H1 (cell line): ENCODE results near the gene KRTAP10-5. TPM values are rescaled to one million over a fixed set of nuclear protein-coding genes. Genes with fewer than 3 reads are reported as not detected.

Experiments used
- CTCF ChIA-PET: fragments of 300-600 bp; sonication (Branson Sonifier 250); formaldehyde crosslinking; loops from one replicate; lab custom pipeline; 2021; ENCODE audit not compliant: partially characterized antibody; lab: Charles Lee
- POLR2A ChIA-PET: fragments of 300-600 bp; sonication (Branson Sonifier 250); formaldehyde crosslinking; loops from one replicate; lab custom pipeline; 2021; ENCODE audit warnings: inconsistent platforms; ENCODE audit not compliant: partially characterized antibody; lab: Charles Lee
- DNase-seq, 2 experiments: peaks; one replicate each; pipeline versions ENCODE4 v3.0.0 to v3.0.0-alpha.2; 2010 to 2022; ENCODE audit warnings: low spot score in 2 of 2, low read depth in 1 of 2, mixed read lengths in 1 of 2
- FAIRE-seq: peaks from 2 replicates; lab custom pipeline; 2011; peaks lifted over from hg19 to GRCh38; lab: Jason Lieb, UNC
- H2AFZ ChIP-seq: 2 replicates; pipeline ENCODE4 v1.8.1; 2012; ENCODE audit warnings: low read length, inconsistent platforms
- H2AK5ac ChIP-seq: 2 replicates; pipeline ENCODE4 v1.6.1; 2013; ENCODE audit warnings: low read depth, low read length
- H2BK120ac ChIP-seq: replicated peaks from 2 replicates; pipeline ENCODE3; 2013; ENCODE audit warnings: low read depth, low read length, inconsistent platforms
- H2BK12ac ChIP-seq: 2 replicates; pipeline ENCODE4 v1.6.1; 2013; ENCODE audit warnings: low read depth, low read length
- H2BK15ac ChIP-seq: 2 replicates; pipeline ENCODE4 v1.6.1; 2013; ENCODE audit warnings: low read length
- H2BK20ac ChIP-seq: 2 replicates; pipeline ENCODE4 v1.6.1; 2013; ENCODE audit warnings: low read length
- H2BK5ac ChIP-seq: 2 replicates; pipeline ENCODE4 v1.6.1; 2013; ENCODE audit warnings: low read depth, low read length
- H3K14ac ChIP-seq: 2 replicates; pipeline ENCODE4 v1.6.1; 2013; ENCODE audit warnings: inconsistent platforms; ENCODE audit not compliant: insufficient read length
- H3K18ac ChIP-seq: 2 replicates; pipeline ENCODE4 v1.6.1; 2013; ENCODE audit warnings: low read length; ENCODE audit errors: extremely low read depth
- H3K23ac ChIP-seq: 2 replicates; pipeline ENCODE4 v1.6.1; 2013; ENCODE audit warnings: inconsistent platforms; ENCODE audit not compliant: insufficient read length
- H3K23me2 ChIP-seq: 2 replicates; pipeline ENCODE4 v1.6.1; 2013; ENCODE audit warnings: low read depth, low read length
- H3K27ac ChIP-seq: 2 replicates; pipeline ENCODE4 v1.6.1; 2011; ENCODE audit warnings: low read depth, low read length, inconsistent platforms
- H3K27me3 ChIP-seq, 4 experiments: replicated peaks in 1 of 4; 1 replicate in 1 of 4; 2 replicates in 3 of 4; pipeline versions ENCODE4 v1.6.1 to v1.8.1; 2011 to 2013; ENCODE audit warnings: low read length in 3 of 4, mild to moderate bottlenecking in 3 of 4, inconsistent platforms in 2 of 4, mixed read lengths in 2 of 4, moderate library complexity in 1 of 4; ENCODE audit not compliant: control insufficient read depth in 3 of 4, insufficient read depth in 3 of 4; ENCODE audit errors: extremely low read depth in 1 of 4
- H3K36me3 ChIP-seq, 4 experiments: 2 replicates each; pipeline versions ENCODE4 v1.6.1 to v1.8.1; 2011 to 2013; ENCODE audit warnings: mild to moderate bottlenecking in 4 of 4, low read length in 3 of 4, moderate library complexity in 2 of 4, control low read depth in 1 of 4, inconsistent platforms in 1 of 4; ENCODE audit not compliant: insufficient read depth in 4 of 4, control insufficient read depth in 2 of 4
- H3K4ac ChIP-seq: replicated peaks from 2 replicates; pipeline ENCODE3; 2013; ENCODE audit warnings: low read length, low read depth, mixed read lengths, inconsistent platforms; ENCODE audit not compliant: insufficient read length
- H3K4me1 ChIP-seq, 4 experiments: replicated peaks in 1 of 4; 1 replicate in 1 of 4; 2 replicates in 3 of 4; pipeline versions ENCODE4 v1.6.1 to v1.8.1; 2011 to 2013; ENCODE audit warnings: low read length in 3 of 4, inconsistent platforms in 2 of 4, mixed read lengths in 1 of 4; ENCODE audit not compliant: insufficient read depth in 4 of 4, control insufficient read depth in 3 of 4
- H3K4me2 ChIP-seq, 2 experiments: 2 replicates each; pipeline versions ENCODE4 v1.6.1 to v1.8.1; 2011 to 2013; ENCODE audit warnings: low read depth in 2 of 2, low read length in 2 of 2, control low read depth in 1 of 2, inconsistent platforms in 1 of 2, mild to moderate bottlenecking in 1 of 2; ENCODE audit not compliant: insufficient read depth in 1 of 2
- H3K4me3 ChIP-seq, 4 experiments: fragments of 200-600, 300-600 bp in 1 of 4; sonication (generic), shearing (Covaris generic), sonication (Bioruptor Twin) in 1 of 4; 2 replicates each; pipeline versions ENCODE4 v1.5.1 to v1.8.1; 2011 to 2016; ENCODE audit warnings: low read length in 4 of 4, low read depth in 3 of 4, control low read depth in 2 of 4, inconsistent platforms in 2 of 4, mild to moderate bottlenecking in 2 of 4, mixed read lengths in 1 of 4, moderate library complexity in 1 of 4; ENCODE audit not compliant: insufficient read depth in 2 of 4; ENCODE audit errors: extremely low read depth in 1 of 4
- H3K56ac ChIP-seq: replicated peaks from 2 replicates; pipeline ENCODE3; 2013; ENCODE audit warnings: low read depth, mild to moderate bottlenecking, mixed read lengths, low read length, inconsistent platforms; ENCODE audit not compliant: insufficient read length
- H3K79me1 ChIP-seq: 2 replicates; pipeline ENCODE4 v1.6.1; 2013; ENCODE audit warnings: low read depth, low read length, control low read depth
- H3K79me2 ChIP-seq, 2 experiments: 2 replicates each; pipeline versions ENCODE4 v1.6.1 to v1.8.1; 2012 to 2013; ENCODE audit warnings: low read length in 2 of 2, mild to moderate bottlenecking in 2 of 2, inconsistent platforms in 1 of 2; ENCODE audit not compliant: insufficient read depth in 2 of 2, control insufficient read depth in 1 of 2
- H3K9ac ChIP-seq, 4 experiments: replicated peaks in 1 of 4; 1 replicate in 1 of 4; 2 replicates in 3 of 4; pipeline versions ENCODE4 v1.6.1 to v1.8.1; 2011 to 2013; ENCODE audit warnings: low read depth in 3 of 4, low read length in 3 of 4, control low read depth in 2 of 4, mild to moderate bottlenecking in 2 of 4, moderate library complexity in 2 of 4, inconsistent platforms in 1 of 4; ENCODE audit errors: extremely low read depth in 1 of 4
- H3K9me3 ChIP-seq, 2 experiments: 2 replicates each; pipeline versions ENCODE4 v1.6.1 to v1.8.1; 2012 to 2013; ENCODE audit warnings: mild to moderate bottlenecking in 2 of 2, moderate library complexity in 2 of 2, control low read depth in 1 of 2, inconsistent platforms in 1 of 2, low read depth in 1 of 2, low read length in 1 of 2, mixed read lengths in 1 of 2; ENCODE audit not compliant: insufficient read depth in 2 of 2
- H4K20me1 ChIP-seq, 2 experiments: replicated peaks in 1 of 2; 2 replicates each; pipeline versions ENCODE3 to v1.8.1; 2011 to 2013; ENCODE audit warnings: inconsistent platforms in 2 of 2, low read length in 2 of 2, mild to moderate bottlenecking in 1 of 2; ENCODE audit not compliant: insufficient read depth in 2 of 2, control insufficient read depth in 1 of 2
- H4K5ac ChIP-seq: 2 replicates; pipeline ENCODE4 v1.6.1; 2013; ENCODE audit warnings: low read length, low read depth, mixed read lengths, inconsistent platforms; ENCODE audit not compliant: insufficient read length
- H4K8ac ChIP-seq: 2 replicates; pipeline ENCODE4 v1.8.0; 2013; ENCODE audit warnings: mild to moderate bottlenecking, moderate library complexity, low read length, inconsistent platforms; ENCODE audit not compliant: insufficient read depth; ENCODE audit errors: extremely low read depth
- H4K91ac ChIP-seq: replicated peaks from 2 replicates; pipeline ENCODE3; 2013; ENCODE audit warnings: low read length, mixed read lengths, inconsistent platforms; ENCODE audit not compliant: insufficient read length
- RNF2 ChIP-seq: fragments of 200-900, 300-1000 bp; sonication (generic); IDR thresholded peaks from 2 replicates; pipeline ENCODE4 v1.7.1; 2016; ENCODE audit warnings: borderline replicate concordance, low read depth, mild to moderate bottlenecking, antibody characterized with exemption, low read length; ENCODE audit not compliant: poor library complexity, severe bottlenecking; ENCODE audit errors: missing control alignments
- TAF1 ChIP-seq: IDR thresholded peaks from 2 replicates; pipeline ENCODE4 v1.6.1; 2011; ENCODE audit warnings: mild to moderate bottlenecking, low read depth, low read length
- WGBS, 2 experiments: shearing (Covaris generic) in 1 of 2; methylation state at CpG; one replicate each; pipeline versions ENCODE4 v1.1.6 to v1.1.7; 2013 to 2015; ENCODE audit warnings: low lambda C conversion rate in 2 of 2, mixed read lengths in 2 of 2, inconsistent platforms in 1 of 2, low coverage in 1 of 2, missing lambda C conversion rate in 1 of 2; ENCODE audit not compliant: insufficient replicate concordance in 2 of 2, insufficient coverage in 1 of 2, insufficient read length in 1 of 2; ENCODE audit errors: extremely low coverage in 1 of 2, missing lambda C conversion rate in 1 of 2; 5-methylcytosine and 5-hydroxymethylcytosine counted together
- polyA plus RNA-seq, 7 experiments: library from polyadenylated mRNA; depleted of rRNA in 3 of 7; stranded (reverse) in 5 of 7; unstranded in 2 of 7; fragments of >200 nt in 5 of 7; fragments of 200-250 nt in 2 of 7; gene quantifications; 1 replicate in 5 of 7; 2 replicates in 1 of 7; 4 replicates in 1 of 7; pipeline versions ENCODE4 v1.2.1 to v1.2.3, GENCODE V29; 2011 to 2013; ENCODE audit warnings: missing spikeins in 2 of 7, mixed read lengths in 2 of 7
- total RNA-seq: library from RNA; stranded (reverse); fragmentation: NEBNext Ultra II Directional; extraction: Animal tissue kit (Norgen Biotek cat#: 25700); gene quantifications from 2 replicates; pipeline ENCODE4 v1.2.1, GENCODE V29; 2021

The KRTAP10-5 gene
- total and polyA plus RNA-seq, 2 of the 8 experiments (the other 6 are each of a cell fraction or from before 2014, with no cell fraction given), result 0.09 TPM; not detected in 1

GRCh38 chr21:44530221-44530902, 50.0 kb downstream of the KRTAP10-5 start:
- no peak overlapping the region for H4K8ac ChIP-seq
- no peak overlapping the region for H3K4ac ChIP-seq
- H2AK5ac ChIP-seq, result peak overlapping the region; percentile 75; the same call in 1 of the 2 replicates
- H2BK15ac ChIP-seq, result no peak overlapping the region
- no peak overlapping the region for H2AFZ ChIP-seq
- no peak overlapping the region for H2BK12ac ChIP-seq
- H4K91ac ChIP-seq, result no peak overlapping the region
- H3K9me3 ChIP-seq, result no peaks in the 10 kb centered on the region
- H3K23me2 ChIP-seq, result peaks cover 4% of the 10 kb centered on the region; the same call in 1 of the 2 replicates
- DNase-seq, result no peak
- no peak overlapping the region for H3K4me2 ChIP-seq
- 89 to 100% methylated on average over 1 to 7 of the region's 7 CpGs for WGBS, 2 experiments
- CTCF ChIA-PET, result interaction anchor here (1.3 to 1.7 kb wide), 4 partner anchors 10 to 263 kb away, joined by 3 to 4 read pairs (median 4); no protein-coding TSS in a partner anchor
- no peak for FAIRE-seq
- no peak overlapping the region for H2BK5ac ChIP-seq
- H3K4me3 ChIP-seq, result no peak overlapping the region
- H4K5ac ChIP-seq, result no peak overlapping the region
- H3K18ac ChIP-seq, result no peak overlapping the region
- 0 out of 7 replicates have a peak, but pooled peaks cover 0 to 2% (median 0%) of the 10 kb centered on the region in 4 experiments for H3K27me3 ChIP-seq
- H4K20me1 ChIP-seq, result peaks cover 0 to 2% of the 10 kb centered on the region in 2 experiments
- no peak overlapping the region for H3K23ac ChIP-seq
- H3K79me1 ChIP-seq, result no peaks in the 10 kb centered on the region
- no peak for TF ChIP-seq TAF1
- TF ChIP-seq RNF2, result no peak
- H3K9ac ChIP-seq, result no peak overlapping the region
- no peak overlapping the region for H2BK120ac ChIP-seq
- no peak overlapping the region for H3K56ac ChIP-seq
- no peak overlapping the region for H3K14ac ChIP-seq
- no peaks in the 10 kb centered on the region for H3K79me2 ChIP-seq
- POLR2A ChIA-PET, result interaction anchor here (0.8 to 1.0 kb wide), 2 partner anchors 9 to 15 kb away, joined by 3 read pairs; no protein-coding TSS in a partner anchor
- H3K36me3 ChIP-seq, result no peaks in the 10 kb centered on the region
- H3K4me1 ChIP-seq, result peaks cover 0 to 3% (median 0%) of the 10 kb centered on the region in 4 experiments; a peak in 1 of 7 replicates
- no peak overlapping the region for H3K27ac ChIP-seq
- H2BK20ac ChIP-seq, result no peak overlapping the region
